NT2/D1 (cell line): Measurements from ENCODE around the gene IL3.

ENCODE experiments used
- DNase-seq: peaks from one replicate; pipeline ENCODE4 v3.0.0-alpha.2; 2011; ENCODE audit warnings: low read depth, low spot score
- H3K27me3 ChIP-seq: 2 replicates; pipeline ENCODE4 v1.6.0; 2011; ENCODE audit warnings: mild to moderate bottlenecking; ENCODE audit not compliant: insufficient read length, insufficient read depth
- H3K36me3 ChIP-seq: 2 replicates; pipeline ENCODE4 v1.6.1; 2011; ENCODE audit warnings: mild to moderate bottlenecking, low read length, mixed read lengths; ENCODE audit not compliant: insufficient read depth, insufficient read length
- H3K4me1 ChIP-seq: 2 replicates; pipeline ENCODE4 v1.5.1; 2011; ENCODE audit not compliant: insufficient read depth, insufficient read length
- H3K4me3 ChIP-seq: 2 replicates; pipeline ENCODE4 v1.5.1; 2011; ENCODE audit warnings: low read depth; ENCODE audit not compliant: insufficient read length
- H3K9ac ChIP-seq: 2 replicates; pipeline ENCODE4 v1.6.0; 2011; ENCODE audit warnings: low read depth; ENCODE audit not compliant: insufficient read length
- H3K9me3 ChIP-seq: 2 replicates; pipeline ENCODE4 v1.5.1; 2011; ENCODE audit warnings: mild to moderate bottlenecking, low read length; ENCODE audit not compliant: insufficient read depth
- SUZ12 ChIP-seq: IDR thresholded peaks from 2 replicates; pipeline ENCODE4 v1.6.1; 2011; ENCODE audit not compliant: insufficient read length, insufficient read depth; ENCODE audit errors: extremely low read depth
- YY1 ChIP-seq: IDR thresholded peaks from 2 replicates; pipeline ENCODE4 v1.6.1; 2011; ENCODE audit not compliant: insufficient read length, insufficient read depth
- ZNF274 ChIP-seq: IDR thresholded peaks from 2 replicates; pipeline ENCODE4 v1.6.1; 2011; ENCODE audit warnings: mild to moderate bottlenecking, low read depth, low read length

Gene IL3

DNA sequence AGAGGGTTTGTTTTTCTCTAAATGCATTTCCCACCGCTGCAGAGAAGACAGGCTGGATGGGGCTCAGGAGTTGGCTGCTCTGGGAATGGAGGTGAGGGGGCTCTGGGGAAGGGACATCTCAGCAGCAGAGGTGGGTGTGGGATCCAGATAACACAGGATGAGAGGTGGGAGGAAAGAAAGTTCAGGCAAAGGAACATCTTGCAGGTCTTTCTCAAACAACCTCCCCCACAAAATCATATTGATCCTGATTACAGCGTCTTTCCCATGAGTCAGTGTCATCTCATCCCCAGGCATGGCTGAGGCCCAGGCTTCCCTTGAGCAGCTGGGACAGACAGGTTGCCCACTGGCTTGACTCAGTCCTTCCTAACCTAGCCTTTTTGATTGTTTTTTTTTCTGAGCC lies 37.7 kb upstream of the IL3 start:
- no peak overlapping the region for H3K4me3 ChIP-seq
- H3K9ac ChIP-seq, result no peak overlapping the region
- H3K36me3 ChIP-seq, result no peaks in the 10 kb centered on the region
- TF ChIP-seq ZNF274, result no peak
- no peaks in the 10 kb centered on the region for H3K4me1 ChIP-seq
- H3K9me3 ChIP-seq, result no peaks in the 10 kb centered on the region
- H3K27me3 ChIP-seq, result no peaks in the 10 kb centered on the region
- DNase-seq, result no peak

DNA sequence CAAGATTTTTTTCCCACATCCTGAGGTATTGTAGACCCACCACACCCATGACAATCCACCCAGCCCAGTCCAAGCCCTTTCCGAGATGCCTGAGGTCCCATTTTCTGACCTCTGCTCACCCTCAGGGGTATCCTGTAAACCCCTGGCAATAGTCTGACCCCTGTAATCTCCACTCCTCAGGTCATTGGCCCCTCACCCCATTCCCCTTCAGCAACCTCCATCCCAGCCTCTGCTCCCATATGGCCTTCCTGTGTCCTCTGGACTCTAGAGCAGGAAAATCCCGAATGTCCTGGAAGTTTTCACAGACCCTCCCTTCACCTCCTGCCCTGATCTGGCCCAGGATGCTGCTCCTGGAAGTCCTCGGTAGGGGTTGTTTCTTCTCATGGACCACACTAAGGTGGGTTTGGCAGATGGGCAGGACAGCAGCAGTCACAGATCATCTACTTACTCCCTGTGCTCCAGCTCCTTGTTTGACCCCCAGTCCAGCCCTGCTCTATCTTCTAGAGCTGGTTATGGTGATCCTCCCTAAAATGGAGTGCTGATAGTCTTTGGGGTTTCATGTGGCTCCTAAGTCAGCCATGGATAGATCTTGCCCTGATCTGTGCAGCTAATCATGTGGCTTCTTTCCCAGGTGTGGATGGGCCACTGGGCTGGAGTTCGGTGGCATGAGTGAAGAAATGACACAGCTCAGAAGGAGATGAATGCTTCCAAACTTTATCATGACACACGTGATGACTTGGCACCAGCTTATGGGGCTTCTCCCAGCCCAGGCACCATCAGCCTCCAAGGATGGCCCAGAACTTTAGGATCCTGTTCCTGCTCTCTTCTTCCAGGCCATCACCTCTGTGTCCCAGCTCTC lies 37.0 kb upstream of the IL3 start:
- H3K27me3 ChIP-seq, result no peaks in the 10 kb centered on the region
- H3K9me3 ChIP-seq, result no peaks in the 10 kb centered on the region
- no peak overlapping the region for H3K4me3 ChIP-seq
- TF ChIP-seq SUZ12 (no peak), ZNF274 (no peak), YY1 (no peak)
- DNase-seq, result no peak
- H3K9ac ChIP-seq, result no peak overlapping the region
- H3K4me1 ChIP-seq, result no peaks in the 10 kb centered on the region
- no peaks in the 10 kb centered on the region for H3K36me3 ChIP-seq

DNA sequence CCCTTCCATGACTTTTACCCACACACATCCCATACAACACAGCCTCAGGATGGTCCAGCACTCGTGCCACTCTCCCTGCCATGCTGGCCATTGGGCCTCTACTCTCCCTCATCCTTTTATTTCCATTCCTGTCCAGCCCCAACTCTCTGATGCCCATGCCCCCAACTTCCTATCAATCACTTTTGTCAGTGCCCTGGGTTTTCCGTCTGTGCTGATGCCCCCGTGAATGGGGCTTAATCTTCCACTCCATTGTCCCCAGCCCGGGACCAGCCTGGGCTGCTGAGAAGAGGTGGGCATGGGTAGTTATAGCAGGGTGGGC lies 36.4 kb upstream of the IL3 start:
- TF ChIP-seq YY1 (no peak), SUZ12 (no peak), ZNF274 (no peak)
- no peak overlapping the region for H3K9ac ChIP-seq
- no peaks in the 10 kb centered on the region for H3K4me1 ChIP-seq
- DNase-seq, result no peak
- no peaks in the 10 kb centered on the region for H3K9me3 ChIP-seq
- H3K27me3 ChIP-seq, result no peaks in the 10 kb centered on the region
- H3K36me3 ChIP-seq, result no peaks in the 10 kb centered on the region
- no peak overlapping the region for H3K4me3 ChIP-seq

DNA sequence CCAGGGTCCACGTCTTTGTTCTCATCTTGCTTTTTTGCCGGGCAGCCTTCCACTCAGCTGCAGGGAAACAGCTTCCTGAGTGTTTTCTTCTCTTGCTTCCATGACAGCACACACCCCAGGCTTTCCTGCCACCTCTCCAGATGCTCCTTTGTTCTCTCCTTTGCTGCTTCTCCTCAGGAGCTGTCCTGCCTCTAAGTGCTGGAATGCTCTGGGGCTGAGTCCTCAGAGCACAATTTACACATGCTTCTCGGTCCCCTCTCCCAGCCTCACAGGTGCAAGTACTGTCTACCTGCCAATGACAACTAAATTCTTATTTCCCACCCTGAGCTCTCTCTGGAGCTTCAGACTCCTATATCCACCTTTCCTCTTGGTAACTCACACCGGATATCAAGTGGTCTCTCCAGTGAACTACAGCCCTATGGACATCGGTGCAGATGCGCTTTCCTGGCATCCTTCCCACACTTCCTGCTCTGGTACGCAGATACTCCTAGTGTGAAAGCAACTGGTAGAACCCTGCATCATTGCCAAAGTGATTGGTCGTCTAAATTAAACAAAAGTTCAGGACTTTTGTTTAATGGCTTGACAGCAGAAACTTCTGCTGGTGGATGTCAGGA lies 35.6 kb upstream of the IL3 start:
- no peak for TF ChIP-seq ZNF274
- no peak for TF ChIP-seq YY1
- no peak for TF ChIP-seq SUZ12
- no peaks in the 10 kb centered on the region for H3K27me3 ChIP-seq
- no peak for DNase-seq

DNA sequence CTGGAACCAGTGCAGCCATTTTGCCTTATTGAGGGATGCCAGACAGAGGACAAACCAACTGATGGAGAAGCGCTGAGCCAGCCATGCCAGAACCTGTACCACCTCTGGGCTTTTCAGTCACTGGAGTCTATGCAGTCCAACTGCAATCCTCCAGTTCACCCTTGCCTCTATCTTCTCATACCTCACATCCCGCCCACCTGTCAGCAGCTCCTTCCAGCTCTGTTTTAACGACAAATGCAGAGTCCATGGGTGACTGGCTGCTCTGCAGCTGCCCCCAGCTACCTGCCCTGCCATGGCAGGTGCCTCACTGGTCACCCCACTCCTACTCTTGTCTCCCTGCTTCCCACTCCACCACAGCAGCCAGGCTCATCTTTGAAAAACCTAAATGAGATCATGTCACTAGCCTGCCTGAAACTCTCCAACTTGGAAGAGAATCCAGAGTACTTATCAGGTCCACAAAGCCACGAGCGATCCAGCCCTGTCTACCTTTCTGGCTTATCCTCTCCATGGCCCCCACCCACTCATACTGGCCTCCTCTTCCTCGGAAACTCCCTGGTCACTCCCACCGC lies 35.0 kb upstream of the IL3 start:
- no peak for DNase-seq
- H3K9me3 ChIP-seq, result no peaks in the 10 kb centered on the region
- no peak overlapping the region for H3K9ac ChIP-seq
- TF ChIP-seq SUZ12, result no peak
- TF ChIP-seq ZNF274, result no peak
- no peak for TF ChIP-seq YY1
- H3K27me3 ChIP-seq, result no peaks in the 10 kb centered on the region
- no peak overlapping the region for H3K4me3 ChIP-seq
- H3K36me3 ChIP-seq, result no peaks in the 10 kb centered on the region
- H3K4me1 ChIP-seq, result no peaks in the 10 kb centered on the region

More for the DNA sequence above, 35.6 kb upstream of the IL3 start:
- Histone ChIP-seq H3K4me3 (no peak overlapping the region), H3K9me3 (no peaks in the 10 kb centered on the region), H3K4me1 (no peaks in the 10 kb centered on the region), H3K9ac (no peak overlapping the region), H3K36me3 (no peaks in the 10 kb centered on the region)

DNA sequence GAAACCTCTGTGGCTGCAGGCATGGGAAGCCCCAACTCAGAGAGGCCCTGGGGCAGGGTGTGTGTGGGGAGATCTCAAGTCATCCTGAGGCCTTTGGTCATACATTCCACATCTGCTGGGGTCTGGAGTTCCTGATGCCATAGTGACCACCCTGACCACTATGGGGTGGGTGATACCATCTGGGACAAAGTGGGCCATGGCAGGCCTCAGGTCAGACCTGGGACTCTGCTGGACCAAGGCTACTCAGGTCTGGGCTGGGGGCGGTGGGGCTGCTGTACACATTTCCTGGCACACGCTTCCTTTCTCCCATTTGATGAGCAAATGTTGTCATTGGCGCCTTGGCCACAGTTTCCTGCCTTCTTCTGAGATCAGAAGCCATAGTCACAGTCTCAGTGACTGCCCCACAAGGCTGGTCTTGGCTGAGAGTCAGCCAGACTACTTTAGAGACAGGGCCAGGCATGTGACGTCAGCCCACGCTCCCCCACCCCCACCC lies 33.9 kb upstream of the IL3 start:
- Histone ChIP-seq H3K4me1 (no peaks in the 10 kb centered on the region), H3K4me3 (no peak overlapping the region), H3K36me3 (no peaks in the 10 kb centered on the region), H3K27me3 (no peaks in the 10 kb centered on the region), H3K9me3 (no peaks in the 10 kb centered on the region), H3K9ac (no peak overlapping the region)
- TF ChIP-seq SUZ12, result no peak
- no peak for TF ChIP-seq ZNF274
- TF ChIP-seq YY1, result no peak
- DNase-seq, result no peak

DNA sequence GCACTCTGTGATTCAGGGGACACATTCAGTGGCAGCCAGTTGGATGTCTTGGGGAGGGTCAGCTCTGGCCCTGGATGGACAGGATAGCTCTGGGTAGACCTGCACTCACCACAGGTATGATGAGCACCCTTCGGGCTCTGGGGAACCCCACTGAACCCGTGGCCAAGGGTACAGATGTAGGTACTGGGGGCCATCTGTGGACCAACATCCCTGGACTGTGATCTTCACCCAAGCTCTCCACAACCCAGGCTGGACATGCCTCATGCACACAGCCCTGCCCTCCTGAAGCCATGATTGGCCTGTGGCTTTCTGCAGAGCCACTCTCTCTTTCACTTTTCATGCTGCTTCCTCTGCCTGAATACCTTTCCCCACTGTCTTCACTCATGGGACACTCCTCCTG lies 33.4 kb upstream of the IL3 start:
- Histone ChIP-seq H3K27me3 (no peaks in the 10 kb centered on the region), H3K36me3 (no peaks in the 10 kb centered on the region), H3K4me3 (no peak overlapping the region), H3K4me1 (no peaks in the 10 kb centered on the region), H3K9ac (no peak overlapping the region), H3K9me3 (no peaks in the 10 kb centered on the region)
- no peak for DNase-seq
- TF ChIP-seq ZNF274 (no peak), SUZ12 (no peak), YY1 (no peak)
